Activated T-cell treated with anti-CD3 and anti-CD28 coated beads, Interleukin-2, amount 50 U/mL, for 4 hours (primary cell): ENCODE data around the gene C6orf136. TPM values are rescaled to one million over a fixed set of nuclear protein-coding genes. Genes with fewer than 3 reads are reported as not detected.

Source experiments
- ATAC-seq, 2 donors: fragments of 200-7000 bp; cut with Tn5 transposase; one replicate each; pipeline ENCODE4 v1.10.0; 2021
- DNase-seq: peaks from one replicate; pipeline ENCODE4 v3.0.0-alpha.2; 2020
- H3K27me3 Mint-ChIP-seq: one replicate; pipeline ENCODE4 v1.8.0; 2021; ENCODE audit warnings: low read depth, mixed read lengths
- H3K36me3 Mint-ChIP-seq: one replicate; pipeline ENCODE4 v1.8.0; 2022; ENCODE audit warnings: mixed read lengths; ENCODE audit not compliant: insufficient read depth
- H3K4me1 Mint-ChIP-seq: one replicate; pipeline ENCODE4 v1.8.0; 2021; ENCODE audit warnings: low read depth, mixed read lengths
- H3K4me3 Mint-ChIP-seq: one replicate; pipeline ENCODE4 v1.8.0; 2021; ENCODE audit warnings: mild to moderate bottlenecking, moderate library complexity, mixed read lengths
- H3K9me3 Mint-ChIP-seq: one replicate; pipeline ENCODE4 v1.8.0; 2021; ENCODE audit warnings: mixed read lengths
- total RNA-seq, 3 donors: library from RNA; stranded (reverse); gene quantifications; one replicate each; pipeline ENCODE4 v1.2.1, GENCODE V29; 2021

Gene C6orf136
- total RNA-seq, 3 donors from 2014 or later = 34.7 to 36.7 (median 36.6) TPM

GRCh38 chr6:30700340-30700739 is 53.4 kb downstream of the C6orf136 start:
- H3K4me3 Mint-ChIP-seq = no peak overlapping the region
- ATAC-seq (no peak), DNase-seq (no peak)
- H3K9me3 Mint-ChIP-seq = no peaks in the 10 kb centered on the region
- peaks cover 34% of the 10 kb centered on the region for H3K36me3 Mint-ChIP-seq
- no peaks in the 10 kb centered on the region for H3K27me3 Mint-ChIP-seq
- no peaks in the 10 kb centered on the region for H3K4me1 Mint-ChIP-seq

Other genes with a start within 250 kb of the C6orf136 start
- gene HLA-E, start 157.6 kb upstream of the C6orf136 start, total RNA-seq = 1,000 to 10,000 TPM in 1 of 3 donors, 100 to 1,000 TPM in 2; 695 to 1,026 (median 934) TPM
- gene GNL1, start 90.6 kb upstream of the C6orf136 start, total RNA-seq = 100 to 1,000 TPM; 134 to 142 (median 138) TPM
- gene PRR3, start 89.8 kb upstream of the C6orf136 start, total RNA-seq = 10 to 100 TPM; 41.3 to 49.3 (median 43.8) TPM
- gene ABCF1, start 75.7 kb upstream of the C6orf136 start, total RNA-seq = 100 to 1,000 TPM; 167 to 181 (median 181) TPM
- 100 to 1,000 TPM; 102 to 106 (median 106) TPM for gene PPP1R10, start 29.9 kb upstream of the C6orf136 start, total RNA-seq
- 100 to 1,000 TPM in 2 of 3 donors, 10 to 100 TPM in 1; 98.6 to 108 (median 103) TPM for gene MRPS18B, start 29.3 kb upstream of the C6orf136 start, total RNA-seq
- 10 to 100 TPM in 1 of 3 donors, 1 to 10 TPM in 2; 5.9 to 10.3 (median 9.5) TPM for gene ATAT1, start 20.3 kb upstream of the C6orf136 start, total RNA-seq
- gene DHX16, start 25.9 kb downstream of the C6orf136 start, total RNA-seq = 10 to 100 TPM; 54.2 to 57.2 (median 54.8) TPM
- gene PPP1R18, start 39.5 kb downstream of the C6orf136 start, total RNA-seq = 100 to 1,000 TPM; 148 to 176 (median 148) TPM
- gene NRM, start 43.9 kb downstream of the C6orf136 start, total RNA-seq = 10 to 100 TPM in 2 of 3 donors, 1 to 10 TPM in 1; 9.7 to 10.5 (median 10.2) TPM
- 10 to 100 TPM; 65.4 to 69.5 (median 65.8) TPM for gene MDC1, start 70.1 kb downstream of the C6orf136 start, total RNA-seq
- gene TUBB, start 73.2 kb downstream of the C6orf136 start, total RNA-seq = 1,000 to 10,000 TPM; 1,153 to 1,485 (median 1,301) TPM
- gene FLOT1, start 95.6 kb downstream of the C6orf136 start, total RNA-seq = 10 to 100 TPM; 93.0 to 98.1 (median 95.0) TPM
- gene IER3, start 97.4 kb downstream of the C6orf136 start, total RNA-seq = 100 to 1,000 TPM; 519 to 552 (median 531) TPM
- gene DDR1, start 237.4 kb downstream of the C6orf136 start, total RNA-seq = 10 to 100 TPM; 13.9 to 23.1 (median 14.2) TPM